Measurements from ENCODE around the gene STRADB.
"Not testable (repeated sequence)": the region's sequence is repeated elsewhere in the genome, so short reads cannot be mapped to it uniquely, and the experiment has no call there.

The STRADB gene

DNA sequence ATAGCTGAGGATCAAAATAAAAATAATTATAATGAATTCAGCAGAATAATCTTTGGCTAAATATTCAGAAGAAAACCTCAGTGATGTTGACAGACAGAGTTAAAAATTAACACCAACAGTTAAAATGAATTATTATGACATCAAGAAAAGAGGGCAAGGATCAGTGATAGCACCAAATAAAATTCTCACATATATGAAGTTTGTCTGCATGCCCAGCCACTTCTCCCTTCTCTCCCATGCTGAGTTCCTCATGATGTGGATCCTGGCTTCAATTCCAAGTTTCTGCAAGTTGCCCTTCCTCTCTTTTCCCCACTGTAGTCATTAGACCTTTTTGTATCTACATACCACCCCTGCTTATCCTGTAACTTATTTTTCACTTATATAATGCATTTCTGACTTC is 6.8 kb downstream of the STRADB start:
- H3K27me3 ChIP-seq (ENCODE audit: control insufficient read depth, insufficient read depth, low read length), result no peaks in the 10 kb centered on the region
- no peak overlapping the region for H3K9ac ChIP-seq (ENCODE audit: low read length)
- no peaks in the 10 kb centered on the region for H3K4me1 ChIP-seq (ENCODE audit: control insufficient read depth, insufficient read depth, low read length)
- H3K36me3 ChIP-seq (ENCODE audit: control insufficient read depth, insufficient read depth, low read length), result peaks cover 10% of the 10 kb centered on the region
- no peak overlapping the region for H3K4me3 ChIP-seq (ENCODE audit: low read length)
- no peak overlapping the region for H3K27ac ChIP-seq (ENCODE audit: low read depth, low read length)

DNA sequence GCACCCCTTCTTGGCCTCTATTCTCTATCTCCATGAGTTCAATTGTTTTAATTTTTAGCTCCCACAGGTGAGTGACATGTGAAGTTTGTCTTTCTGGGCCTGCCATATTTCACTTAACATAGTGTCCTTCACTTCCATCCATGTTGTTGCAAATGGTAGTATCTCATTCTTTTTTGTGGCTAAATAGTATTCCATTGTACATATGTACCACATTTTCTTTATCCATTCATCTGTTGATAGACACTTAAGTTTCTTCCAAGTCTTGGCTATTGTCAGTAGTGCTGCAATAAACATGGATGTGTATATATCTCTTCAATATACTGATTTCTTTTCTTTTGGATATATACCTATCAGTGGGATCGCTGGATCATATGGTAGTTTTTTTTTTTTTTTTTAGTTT is 9.0 kb downstream of the STRADB start:
- no peak overlapping the region for H3K27ac ChIP-seq (ENCODE audit: low read depth, low read length)
- peaks cover 16% of the 10 kb centered on the region for H3K36me3 ChIP-seq (ENCODE audit: control insufficient read depth, insufficient read depth, low read length)
- H3K4me3 ChIP-seq (ENCODE audit: low read length), result no peak overlapping the region
- H3K4me1 ChIP-seq (ENCODE audit: control insufficient read depth, insufficient read depth, low read length), result no peaks in the 10 kb centered on the region
- H3K27me3 ChIP-seq (ENCODE audit: control insufficient read depth, insufficient read depth, low read length), result no peaks in the 10 kb centered on the region
- H3K9ac ChIP-seq (ENCODE audit: low read length), result no peak overlapping the region

DNA sequence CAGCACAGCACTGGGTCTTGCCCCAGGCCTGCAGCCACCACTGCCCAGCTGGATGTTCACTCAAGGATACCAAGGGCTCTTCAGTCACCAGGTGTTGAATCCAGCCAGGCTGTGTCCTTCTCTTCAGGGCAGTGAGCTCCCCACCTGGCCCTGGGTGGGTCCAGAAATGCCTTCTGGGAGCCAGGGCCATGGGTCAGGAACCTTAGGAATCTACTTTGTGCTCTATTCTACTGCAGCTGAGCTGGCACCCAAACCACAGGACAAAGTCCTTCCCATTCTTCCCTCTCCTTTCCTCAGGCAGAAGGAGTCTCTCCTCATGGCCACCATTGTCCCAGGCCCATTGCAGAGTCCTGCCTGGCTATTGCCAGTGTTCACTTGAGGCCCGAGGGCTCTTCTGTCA is 13.0 kb downstream of the STRADB start:
- H3K27me3 ChIP-seq (ENCODE audit: control insufficient read depth, insufficient read depth, low read length), result no peaks in the 10 kb centered on the region
- no peak overlapping the region for H3K4me3 ChIP-seq (ENCODE audit: low read length)
- H3K4me1 ChIP-seq (ENCODE audit: control insufficient read depth, insufficient read depth, low read length), result peaks cover 3% of the 10 kb centered on the region
- no peak overlapping the region for H3K27ac ChIP-seq (ENCODE audit: low read depth, low read length)
- no peak overlapping the region for H3K9ac ChIP-seq (ENCODE audit: low read length)
- H3K36me3 ChIP-seq (ENCODE audit: control insufficient read depth, insufficient read depth, low read length), result peaks cover 10% of the 10 kb centered on the region

DNA sequence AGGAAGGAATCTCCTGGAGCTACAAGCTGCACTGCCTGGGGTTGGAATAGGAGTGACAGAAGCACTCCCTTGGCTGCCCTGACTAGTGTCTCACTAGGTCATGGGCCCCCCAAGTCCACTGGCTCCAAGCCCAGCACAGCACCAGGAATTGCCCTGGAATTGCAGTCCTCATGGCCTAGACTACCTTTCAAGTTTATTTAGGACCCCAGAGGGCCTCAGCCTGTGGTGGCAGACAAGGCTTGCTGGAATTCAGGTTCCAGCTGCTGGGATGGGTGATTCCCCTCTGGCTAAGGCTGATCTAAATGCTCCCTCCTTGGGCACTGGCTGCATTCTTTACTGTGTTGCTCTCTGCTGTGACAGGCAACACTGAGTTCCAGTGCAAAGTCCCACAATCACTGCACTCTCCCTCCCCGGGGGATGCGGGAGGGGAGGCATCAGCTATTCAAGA is 14.0 kb downstream of the STRADB start:
- H3K4me1 ChIP-seq (ENCODE audit: control insufficient read depth, insufficient read depth, low read length), result peaks cover 3% of the 10 kb centered on the region
- no peak overlapping the region for H3K4me3 ChIP-seq (ENCODE audit: low read length)
- H3K27me3 ChIP-seq (ENCODE audit: control insufficient read depth, insufficient read depth, low read length), result no peaks in the 10 kb centered on the region
- H3K9ac ChIP-seq (ENCODE audit: low read length), result no peak overlapping the region
- H3K27ac ChIP-seq (ENCODE audit: low read depth, low read length), result peak overlapping the region; percentile 72
- H3K36me3 ChIP-seq (ENCODE audit: control insufficient read depth, insufficient read depth, low read length), result peaks cover 11% of the 10 kb centered on the region

DNA sequence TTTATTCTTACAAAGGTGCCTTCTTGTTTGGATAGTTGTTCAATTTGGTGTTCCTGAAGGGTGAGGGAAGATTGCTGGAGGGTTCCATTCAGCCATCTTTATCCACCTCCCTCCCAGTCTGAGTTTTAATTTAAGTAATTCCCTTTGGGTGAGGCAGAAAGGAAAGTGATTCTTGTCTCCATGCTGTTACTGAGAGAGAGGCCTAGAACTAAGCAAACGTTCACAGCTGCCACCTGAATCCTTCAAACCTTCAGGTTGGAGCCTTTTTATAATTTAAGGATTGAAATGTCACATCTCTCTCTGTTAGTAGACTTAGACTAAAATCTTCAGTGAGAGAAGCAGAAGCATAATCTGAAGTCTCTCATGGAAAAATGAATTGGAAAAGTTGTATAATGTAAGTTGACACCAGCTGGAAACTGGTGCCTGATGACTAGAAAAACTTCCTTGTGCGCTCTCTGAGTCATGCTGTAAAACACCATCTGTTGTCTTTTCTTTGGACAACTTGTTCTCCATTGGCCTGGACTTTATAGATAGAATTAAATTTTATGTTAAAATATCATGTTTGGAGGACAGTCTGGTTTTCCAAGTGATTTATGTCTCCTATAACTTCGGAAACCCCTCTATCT is 14.6 kb downstream of the STRADB start:
- H3K9ac ChIP-seq (ENCODE audit: low read length), result no peak overlapping the region
- H3K4me1 ChIP-seq (ENCODE audit: control insufficient read depth, insufficient read depth, low read length), result peaks cover 3% of the 10 kb centered on the region
- no peak overlapping the region for H3K4me3 ChIP-seq (ENCODE audit: low read length)
- peak overlapping the region; percentile 72 for H3K27ac ChIP-seq (ENCODE audit: low read depth, low read length)
- no peaks in the 10 kb centered on the region for H3K27me3 ChIP-seq (ENCODE audit: control insufficient read depth, insufficient read depth, low read length)
- H3K36me3 ChIP-seq (ENCODE audit: control insufficient read depth, insufficient read depth, low read length), result peaks cover 10% of the 10 kb centered on the region

DNA sequence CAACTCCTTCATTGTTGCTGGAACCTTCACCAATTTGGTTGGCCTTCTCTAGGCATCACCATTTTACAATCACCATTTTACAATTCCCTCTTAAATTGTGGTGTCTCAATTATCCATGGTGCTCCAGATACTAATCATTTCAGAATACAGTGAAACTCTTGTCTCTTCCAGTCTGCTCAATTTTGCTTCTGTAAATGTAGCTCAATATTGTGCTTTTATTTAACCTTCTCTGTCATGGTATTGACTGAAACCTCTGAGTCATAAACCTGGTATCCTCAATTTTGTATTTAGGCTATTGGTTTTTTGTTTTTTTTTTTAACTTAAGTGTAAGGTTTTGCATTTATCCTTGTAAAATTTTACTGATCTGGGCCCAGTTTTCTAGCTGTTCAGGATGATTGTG is 16.1 kb downstream of the STRADB start:
- H3K4me3 ChIP-seq (ENCODE audit: low read length), result no peak overlapping the region
- peaks cover 3% of the 10 kb centered on the region for H3K4me1 ChIP-seq (ENCODE audit: control insufficient read depth, insufficient read depth, low read length)
- H3K27me3 ChIP-seq (ENCODE audit: control insufficient read depth, insufficient read depth, low read length), result no peaks in the 10 kb centered on the region
- no peak overlapping the region for H3K9ac ChIP-seq (ENCODE audit: low read length)
- peaks cover 14% of the 10 kb centered on the region for H3K36me3 ChIP-seq (ENCODE audit: control insufficient read depth, insufficient read depth, low read length)
- no peak overlapping the region for H3K27ac ChIP-seq (ENCODE audit: low read depth, low read length)

DNA sequence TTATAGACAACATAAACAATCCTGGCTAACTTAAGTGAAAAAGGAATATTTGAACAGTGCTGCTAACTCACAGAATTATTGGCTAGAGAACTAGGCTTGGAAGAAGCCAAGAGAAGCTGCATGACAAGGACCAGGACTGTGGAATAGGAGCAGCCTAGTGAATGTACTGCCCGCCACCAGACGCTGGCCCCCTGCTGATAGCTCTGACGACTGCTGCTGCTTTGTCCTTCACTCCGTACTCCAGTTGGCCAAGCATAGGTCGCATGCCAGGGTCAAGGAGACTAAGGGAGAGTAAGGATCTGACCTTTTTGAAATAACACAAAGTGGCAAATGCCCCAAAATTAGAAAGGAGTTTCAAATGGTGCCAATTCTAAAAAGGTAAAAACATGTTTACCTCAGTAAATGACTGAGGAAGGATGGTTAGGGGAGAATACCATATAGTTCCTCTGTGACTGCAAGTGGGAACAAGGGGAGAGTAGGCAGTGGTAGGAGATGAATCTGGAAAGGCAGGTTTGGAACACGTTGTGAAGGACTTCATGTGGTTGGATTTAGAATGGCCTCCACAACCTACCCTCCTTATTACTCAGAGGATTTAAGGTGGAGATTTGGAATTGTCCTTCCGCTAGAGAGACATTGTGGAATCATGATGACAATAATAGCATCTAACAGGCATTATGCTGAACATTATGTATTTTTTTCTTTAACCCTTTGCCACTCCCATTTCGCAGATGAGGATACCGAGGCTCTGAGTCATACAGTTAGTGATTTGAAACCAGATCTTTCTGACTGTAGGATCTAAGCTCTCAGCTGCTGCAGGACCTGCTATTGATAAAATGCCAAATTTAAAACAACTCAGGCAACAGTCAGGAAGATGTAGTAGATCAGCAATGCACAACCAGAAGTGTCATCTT is 19.5 kb downstream of the STRADB start:
- Histone ChIP-seq H3K27me3 (ENCODE audit: control insufficient read depth, insufficient read depth, low read length) (no peaks in the 10 kb centered on the region), H3K9ac (ENCODE audit: low read length) (no peak overlapping the region), H3K27ac (ENCODE audit: low read depth, low read length) (no peak overlapping the region), H3K4me3 (ENCODE audit: low read length) (no peak overlapping the region), H3K36me3 (ENCODE audit: control insufficient read depth, insufficient read depth, low read length) (peaks cover 7% of the 10 kb centered on the region), H3K4me1 (ENCODE audit: control insufficient read depth, insufficient read depth, low read length) (no peaks in the 10 kb centered on the region)

DNA sequence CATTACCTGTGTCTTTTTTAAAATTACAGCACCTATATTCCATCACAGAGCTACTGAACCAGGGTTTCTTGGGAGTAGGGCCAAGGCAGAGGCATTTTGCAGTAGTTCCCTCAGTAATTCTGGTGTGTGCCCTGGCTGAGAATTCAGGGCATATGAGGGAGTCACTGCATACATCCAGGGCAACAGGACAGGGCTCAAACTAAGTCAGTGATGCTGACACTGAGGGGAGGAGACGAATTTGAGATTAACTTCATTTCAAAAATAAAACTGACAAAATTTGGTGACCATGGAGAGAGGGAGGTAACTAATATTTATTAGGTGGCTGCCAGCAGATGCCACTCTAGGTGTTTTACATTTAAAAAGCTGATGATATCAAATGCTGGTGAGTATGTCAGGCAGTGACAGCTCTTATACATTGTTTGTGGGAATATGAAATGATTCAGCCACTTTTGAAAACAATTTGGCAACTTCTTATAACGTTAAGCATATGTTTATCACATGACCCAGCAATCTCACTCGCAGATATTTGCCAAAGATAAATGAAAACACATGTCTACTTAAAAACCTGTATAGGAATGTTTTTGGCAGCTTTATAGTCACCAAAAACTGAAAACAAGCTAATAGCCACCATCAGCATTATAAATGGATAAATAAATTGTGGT is 20.3 kb downstream of the STRADB start:
- H3K9ac ChIP-seq (ENCODE audit: low read length), result no peak overlapping the region
- no peaks in the 10 kb centered on the region for H3K4me1 ChIP-seq (ENCODE audit: control insufficient read depth, insufficient read depth, low read length)
- no peak overlapping the region for H3K4me3 ChIP-seq (ENCODE audit: low read length)
- H3K36me3 ChIP-seq (ENCODE audit: control insufficient read depth, insufficient read depth, low read length), result peaks cover 7% of the 10 kb centered on the region
- H3K27ac ChIP-seq (ENCODE audit: low read depth, low read length), result no peak overlapping the region
- H3K27me3 ChIP-seq (ENCODE audit: control insufficient read depth, insufficient read depth, low read length), result no peaks in the 10 kb centered on the region

DNA sequence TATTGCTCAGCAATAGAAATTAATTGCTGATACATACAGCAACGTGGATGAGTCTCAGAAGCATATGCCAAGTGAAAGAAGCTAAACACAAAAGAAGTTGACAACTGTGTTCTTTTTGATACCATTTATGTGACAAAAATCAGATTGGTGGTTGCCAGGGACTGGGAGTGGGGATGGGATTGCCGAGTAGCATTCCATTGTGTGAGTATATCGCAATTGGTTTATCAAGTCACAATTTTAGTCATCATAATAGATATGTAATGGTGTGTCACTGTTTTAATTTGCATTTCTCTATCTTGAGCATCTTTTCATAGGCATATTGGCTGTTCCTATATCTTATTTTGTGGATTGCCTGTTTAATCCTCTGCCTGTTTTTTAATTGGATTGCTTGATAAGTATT is 20.9 kb downstream of the STRADB start:
- no peak overlapping the region for H3K27ac ChIP-seq (ENCODE audit: low read depth, low read length)
- H3K9ac ChIP-seq (ENCODE audit: low read length), result no peak overlapping the region
- peaks cover 7% of the 10 kb centered on the region for H3K36me3 ChIP-seq (ENCODE audit: control insufficient read depth, insufficient read depth, low read length)
- H3K27me3 ChIP-seq (ENCODE audit: control insufficient read depth, insufficient read depth, low read length), result no peaks in the 10 kb centered on the region
- H3K4me1 ChIP-seq (ENCODE audit: control insufficient read depth, insufficient read depth, low read length), result no peaks in the 10 kb centered on the region
- no peak overlapping the region for H3K4me3 ChIP-seq (ENCODE audit: low read length)

DNA sequence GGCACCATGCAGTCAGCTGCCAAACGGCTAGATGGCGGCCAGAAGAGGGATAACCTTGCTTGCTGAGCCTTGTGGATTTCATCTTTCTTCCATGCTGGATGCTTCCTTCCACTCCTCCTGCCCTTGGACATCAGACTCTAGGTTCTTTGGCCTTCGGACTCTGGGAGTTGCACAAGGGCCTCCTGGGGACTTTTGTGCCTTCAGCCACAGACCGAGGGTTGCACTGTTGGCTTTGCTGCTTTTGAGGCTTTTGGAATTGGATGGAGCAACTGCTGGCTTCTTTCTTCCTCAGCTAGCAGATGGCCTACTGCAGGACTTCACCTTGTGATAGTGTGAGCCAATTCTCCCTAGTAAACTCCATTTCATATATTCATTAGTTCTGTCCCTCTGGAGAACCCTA is 31.0 kb downstream of the STRADB start:
- H3K36me3 ChIP-seq (ENCODE audit: control insufficient read depth, insufficient read depth, low read length), result peaks cover 5% of the 10 kb centered on the region
- H3K4me3 ChIP-seq (ENCODE audit: low read length), result no peak overlapping the region
- H3K27me3 ChIP-seq (ENCODE audit: control insufficient read depth, insufficient read depth, low read length), result no peaks in the 10 kb centered on the region
- H3K9ac ChIP-seq (ENCODE audit: low read length), result no peak overlapping the region
- H3K4me1 ChIP-seq (ENCODE audit: control insufficient read depth, insufficient read depth, low read length), result no peaks in the 10 kb centered on the region
- no peak overlapping the region for H3K27ac ChIP-seq (ENCODE audit: low read depth, low read length)

DNA sequence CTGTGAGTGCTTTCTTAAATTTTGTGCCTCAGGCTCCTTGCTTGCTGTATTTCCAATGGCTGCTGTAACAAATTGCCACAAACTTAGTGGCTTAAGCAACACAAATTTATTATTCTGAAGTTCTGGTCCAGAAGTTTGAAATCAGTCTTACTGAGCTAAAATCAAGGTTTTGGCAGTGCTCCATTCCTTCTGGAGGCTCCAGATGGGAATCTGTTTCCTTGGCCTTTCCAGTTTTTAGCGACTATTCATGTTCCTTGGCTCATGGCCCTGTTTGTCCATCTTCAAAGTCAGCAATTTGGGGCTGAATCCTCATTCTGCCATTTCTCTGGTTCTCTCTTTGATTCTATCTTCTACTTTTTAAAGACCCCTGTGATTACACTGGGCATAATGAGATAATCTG is 31.8 kb downstream of the STRADB start:
- no peak overlapping the region for H3K4me3 ChIP-seq (ENCODE audit: low read length)
- no peak overlapping the region for H3K27ac ChIP-seq (ENCODE audit: low read depth, low read length)
- no peaks in the 10 kb centered on the region for H3K27me3 ChIP-seq (ENCODE audit: control insufficient read depth, insufficient read depth, low read length)
- no peak overlapping the region for H3K9ac ChIP-seq (ENCODE audit: low read length)
- peaks cover 5% of the 10 kb centered on the region for H3K36me3 ChIP-seq (ENCODE audit: control insufficient read depth, insufficient read depth, low read length)
- H3K4me1 ChIP-seq (ENCODE audit: control insufficient read depth, insufficient read depth, low read length), result no peaks in the 10 kb centered on the region

DNA sequence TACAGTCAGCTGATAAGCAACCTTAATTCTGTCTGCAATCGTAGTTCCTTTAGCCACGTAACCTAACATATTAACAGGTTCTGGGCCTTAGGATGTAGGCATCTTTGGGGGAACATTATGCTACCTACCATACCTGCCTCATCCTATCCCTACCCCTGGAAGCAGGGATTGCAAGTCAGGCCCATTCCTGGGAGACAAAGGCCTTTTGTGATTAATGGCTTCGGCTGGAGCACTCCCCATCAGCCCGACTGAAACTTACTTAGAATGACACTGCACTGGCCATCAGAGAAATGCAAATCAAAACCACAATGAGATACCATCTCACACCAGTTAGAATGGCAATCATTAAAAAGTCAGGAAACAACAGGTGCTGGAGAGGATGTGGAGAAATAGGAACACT is 32.2 kb downstream of the STRADB start:
- H3K4me1 ChIP-seq (ENCODE audit: control insufficient read depth, insufficient read depth, low read length); H3K27ac ChIP-seq (ENCODE audit: low read depth, low read length); H3K4me3 ChIP-seq (ENCODE audit: low read length); H3K9ac ChIP-seq (ENCODE audit: low read length); H3K27me3 ChIP-seq (ENCODE audit: control insufficient read depth, insufficient read depth, low read length); H3K36me3 ChIP-seq (ENCODE audit: control insufficient read depth, insufficient read depth, low read length): not testable (repeated sequence)

Data from rectal smooth muscle tissue (tissue), 1 donor.